GM21390 (cell line): ENCODE results near the gene OTOP3.
A peak's percentile ranks its signal among the peaks of the same experiment; 100 is the strongest.
"Not testable (repeated sequence)": the region's sequence is repeated elsewhere in the genome, so short reads cannot be mapped to it uniquely, and the experiment has no call there.

ENCODE experiments used
- ATAC-seq: cut with Tn5 transposase; IDR thresholded peaks from one replicate; pipeline ENCODE4 v1.9.1; 2021; ENCODE audit not compliant: unreplicated experiment

The OTOP3 gene

GRCh38 chr17:74981318-74981978 lies 45.8 kb downstream of the OTOP3 start:
- no peak for ATAC-seq

- peak; percentile 71 for ATAC-seq
Measured at GRCh38 chr17:74981979-74982662, 46.4 kb downstream of the OTOP3 start.

- not testable (repeated sequence) for ATAC-seq
Measured at GRCh38 chr17:74982663-74983313, 47.1 kb downstream of the OTOP3 start.

GRCh38 chr17:74986206-74986576 lies 50.5 kb downstream of the OTOP3 start:
- ATAC-seq: no peak

- peak; percentile 94 for ATAC-seq
Measured at GRCh38 chr17:74987418-74987908, 51.8 kb downstream of the OTOP3 start, which contains the start of gene CDR2L. Gene CDR2L, plus strand, starts transcription at chr17:74987632. Its CDS starts 412 bp downstream, at chr17:74988044.

GRCh38 chr17:74987909-74988711 lies 52.4 kb downstream of the OTOP3 start:
- peak; percentile 39 for ATAC-seq

- no peak for ATAC-seq
Measured at GRCh38 chr17:74990581-74991105, 54.9 kb downstream of the OTOP3 start.

GRCh38 chr17:74992223-74992622 lies 56.5 kb downstream of the OTOP3 start:
- no peak for ATAC-seq

GRCh38 chr17:74994440-74994839 lies 58.7 kb downstream of the OTOP3 start:
- no peak for ATAC-seq

GRCh38 chr17:74995847-74996246 lies 60.1 kb downstream of the OTOP3 start:
- ATAC-seq: no peak

- ATAC-seq: no peak
Measured at GRCh38 chr17:74998783-74999182, 63.1 kb downstream of the OTOP3 start.

- ATAC-seq: no peak
Measured at GRCh38 chr17:74999523-74999922, 63.8 kb downstream of the OTOP3 start.
